Measurements from ENCODE around the gene AZU1.

DNA sequence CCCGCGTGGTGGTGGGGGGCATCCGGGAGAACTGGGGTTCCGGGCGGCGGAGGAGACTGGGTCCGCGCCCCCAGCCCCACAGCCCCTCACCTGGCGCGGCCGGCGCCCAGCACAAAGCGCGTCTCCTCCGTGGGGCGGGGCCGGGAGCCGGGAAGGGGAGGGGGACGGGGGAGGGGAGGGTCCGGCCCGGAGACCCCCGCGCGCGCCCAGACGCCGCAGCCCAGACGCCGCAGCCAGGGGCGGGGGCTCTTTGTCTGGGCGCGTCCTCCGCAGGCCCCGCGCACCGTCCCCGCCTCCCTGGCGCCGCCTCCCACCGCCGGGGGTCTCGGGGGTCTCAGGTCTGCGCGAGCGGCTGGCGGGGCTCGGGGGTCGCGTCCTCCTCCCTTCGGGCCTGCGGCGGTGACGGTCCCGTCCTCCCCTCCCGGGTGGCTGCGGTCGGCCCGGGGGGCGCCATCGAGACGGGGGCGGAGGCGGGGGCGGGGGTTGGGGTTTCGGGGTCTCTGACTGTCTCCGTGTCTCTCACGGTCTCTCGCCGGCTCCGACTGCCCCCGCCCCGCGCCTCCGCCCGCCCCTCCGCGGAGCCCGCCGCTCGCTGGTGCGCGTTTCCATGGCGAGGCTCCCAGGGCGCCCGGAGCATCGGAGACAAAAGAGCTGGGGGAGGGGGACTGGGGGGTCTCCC, 5.7 kb upstream of the AZU1 start, which contains the start of gene PLPPR3:
- TF ChIP-seq CTCF (IDR thresholded peaks at IDR 0.05): no peak
- TF ChIP-seq POLR2A (IDR thresholded peaks at IDR 0.05): no peak
- no peak for TF ChIP-seq POLR2AphosphoS5 (IDR thresholded peaks at IDR 0.05)

Data from stomach (tissue), 4 donors.